ENCODE measurements around the gene KANK2. TPM values are rescaled to one million over a fixed set of nuclear protein-coding genes. Genes with fewer than 3 reads are reported as not detected.

KANK2 gene
- total RNA-seq, 1 experiment from 2014 or later, result 27.8 TPM

DNA sequence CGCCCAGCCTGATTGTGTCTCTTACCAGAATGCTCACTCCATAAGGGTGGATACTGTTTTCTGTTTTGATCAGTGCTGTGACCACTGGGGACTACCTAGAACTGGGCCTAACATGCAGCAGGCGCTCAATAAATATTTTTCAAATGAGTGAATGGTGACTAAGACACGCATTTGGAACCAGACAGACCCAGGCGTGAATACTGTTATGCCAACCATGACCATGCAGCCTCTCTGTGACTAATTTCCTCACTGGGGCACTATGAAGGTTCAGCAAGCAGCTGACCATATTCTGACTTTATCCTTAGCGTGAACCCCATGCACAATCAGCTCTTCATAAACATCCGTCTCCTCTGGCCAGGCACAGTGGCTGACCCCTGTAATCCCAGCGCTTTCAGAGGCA lies 28.8 kb downstream of the KANK2 start:
- H3K27me3 Mint-ChIP-seq (ENCODE audit: unreplicated experiment), result no peaks in the 10 kb centered on the region
- CTCF ChIA-PET, result no interaction called here
- H3K9me3 Mint-ChIP-seq (ENCODE audit: low read depth, unreplicated experiment), result no peaks in the 10 kb centered on the region
- no peak overlapping the region for H3K27ac Mint-ChIP-seq (ENCODE audit: unreplicated experiment)
- no peak overlapping the region for H3K4me3 Mint-ChIP-seq (ENCODE audit: low read depth, unreplicated experiment)
- H3K4me1 Mint-ChIP-seq (ENCODE audit: low read depth, unreplicated experiment), result no peaks in the 10 kb centered on the region
- TF ChIP-seq CTCF (IDR thresholded peaks at IDR 0.05; ENCODE audit: unreplicated experiment), result no peak
- peak; percentile 18 for DNase-seq
- H3K36me3 Mint-ChIP-seq (ENCODE audit: insufficient read depth, unreplicated experiment), result peaks cover 8% of the 10 kb centered on the region
- intact Hi-C loops (cut with micrococcal nuclease; ENCODE audit: unreplicated experiment), result no loop called here
- BruUV-seq (replicated peaks), result no TSS peak

GRCh38 chr19:11166281-11167142 lies 30.8 kb downstream of the KANK2 start:
- BruUV-seq (replicated peaks), result no TSS peak
- no peaks in the 10 kb centered on the region for H3K4me1 Mint-ChIP-seq (ENCODE audit: low read depth, unreplicated experiment)
- CTCF ChIA-PET, result interaction anchor here (1.1 kb wide), 1 partner anchor 10 kb away, joined by 3 read pairs; no protein-coding TSS in a partner anchor
- H3K27ac Mint-ChIP-seq (ENCODE audit: unreplicated experiment), result no peak overlapping the region
- no peak for DNase-seq
- no peak overlapping the region for H3K4me3 Mint-ChIP-seq (ENCODE audit: low read depth, unreplicated experiment)
- H3K36me3 Mint-ChIP-seq (ENCODE audit: insufficient read depth, unreplicated experiment), result peaks cover 4% of the 10 kb centered on the region
- H3K9me3 Mint-ChIP-seq (ENCODE audit: low read depth, unreplicated experiment), result no peaks in the 10 kb centered on the region
- H3K27me3 Mint-ChIP-seq (ENCODE audit: unreplicated experiment), result no peaks in the 10 kb centered on the region
- TF ChIP-seq CTCF (IDR thresholded peaks at IDR 0.05; ENCODE audit: unreplicated experiment), result no peak
- intact Hi-C loops (cut with micrococcal nuclease; ENCODE audit: unreplicated experiment), result no loop called here

DNA sequence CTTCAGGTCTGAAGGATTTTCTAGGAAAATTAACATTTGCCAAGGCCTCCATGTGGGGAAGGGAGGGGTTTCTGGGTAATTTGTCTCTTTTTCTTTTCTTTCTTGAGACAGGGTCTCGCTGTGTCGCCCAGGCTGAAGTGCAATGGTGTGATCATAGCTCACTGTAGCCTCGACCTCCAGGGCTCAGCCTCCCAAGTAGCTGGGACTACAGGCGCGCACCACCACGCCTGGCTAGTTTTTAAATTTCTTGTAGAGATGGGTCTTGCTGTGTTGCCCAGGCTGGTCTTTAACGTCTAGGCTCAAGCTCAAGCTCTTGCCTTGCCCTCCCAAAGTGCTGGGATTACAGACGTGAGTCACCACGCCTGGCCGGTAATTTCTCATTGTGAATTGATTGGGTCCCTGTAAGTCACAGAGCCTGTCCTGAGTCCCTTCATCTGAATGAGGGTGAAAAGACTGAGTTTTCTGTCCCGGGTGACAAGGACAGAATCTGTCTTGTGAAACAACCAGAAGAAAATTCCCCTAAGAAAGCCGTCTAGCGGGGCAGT lies 31.8 kb downstream of the KANK2 start:
- no peak for TF ChIP-seq CTCF (IDR thresholded peaks at IDR 0.05; ENCODE audit: unreplicated experiment)
- no peaks in the 10 kb centered on the region for H3K9me3 Mint-ChIP-seq (ENCODE audit: low read depth, unreplicated experiment)
- intact Hi-C loops (cut with micrococcal nuclease; ENCODE audit: unreplicated experiment), result no loop called here
- no peak for DNase-seq
- H3K36me3 Mint-ChIP-seq (ENCODE audit: insufficient read depth, unreplicated experiment), result peaks cover 4% of the 10 kb centered on the region
- H3K4me1 Mint-ChIP-seq (ENCODE audit: low read depth, unreplicated experiment), result no peaks in the 10 kb centered on the region
- H3K27ac Mint-ChIP-seq (ENCODE audit: unreplicated experiment), result no peak overlapping the region
- no peak overlapping the region for H3K4me3 Mint-ChIP-seq (ENCODE audit: low read depth, unreplicated experiment)
- CTCF ChIA-PET, result no interaction called here
- no peaks in the 10 kb centered on the region for H3K27me3 Mint-ChIP-seq (ENCODE audit: unreplicated experiment)
- BruUV-seq (replicated peaks), result no TSS peak

DNA sequence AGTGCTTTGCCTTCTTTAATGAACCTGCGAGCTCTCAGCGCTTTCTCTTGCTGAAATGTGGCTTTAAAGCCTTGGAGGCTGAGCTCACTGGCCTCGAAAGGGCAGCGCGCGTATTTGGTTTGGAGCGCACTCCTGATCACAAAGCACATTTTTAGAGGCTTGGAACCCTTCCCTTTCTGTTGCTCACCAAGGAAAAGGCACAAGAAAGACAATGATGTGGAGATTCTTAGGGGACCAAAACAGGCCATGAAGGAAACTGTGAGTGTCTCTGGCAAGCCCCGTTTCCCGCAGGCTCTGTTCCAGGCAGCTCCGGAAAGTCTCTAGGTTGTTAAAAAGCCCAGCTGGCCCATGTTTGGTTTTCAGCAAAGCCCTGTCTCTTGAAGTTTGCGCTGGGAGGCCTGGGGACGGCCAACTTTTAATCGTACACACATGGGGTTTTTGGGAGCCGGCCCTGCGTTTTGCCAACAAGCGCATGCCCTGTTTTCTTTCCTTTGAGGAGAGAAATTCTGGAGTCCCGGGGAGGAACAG lies 32.4 kb downstream of the KANK2 start:
- Mint-ChIP-seq H3K36me3 (ENCODE audit: insufficient read depth, unreplicated experiment) (peaks cover 3% of the 10 kb centered on the region), H3K27ac (ENCODE audit: unreplicated experiment) (no peak overlapping the region), H3K4me1 (ENCODE audit: low read depth, unreplicated experiment) (no peaks in the 10 kb centered on the region), H3K27me3 (ENCODE audit: unreplicated experiment) (no peaks in the 10 kb centered on the region), H3K9me3 (ENCODE audit: low read depth, unreplicated experiment) (no peaks in the 10 kb centered on the region), H3K4me3 (ENCODE audit: low read depth, unreplicated experiment) (no peak overlapping the region)
- TF ChIP-seq CTCF (IDR thresholded peaks at IDR 0.05; ENCODE audit: unreplicated experiment), result no peak
- CTCF ChIA-PET, result no interaction called here
- intact Hi-C loops (cut with micrococcal nuclease; ENCODE audit: unreplicated experiment), result no loop called here
- no peak for DNase-seq
- no TSS peak for BruUV-seq (replicated peaks)
